ENCODE results near the gene ANKRD13C.
"Not testable (repeated sequence)": the region's sequence is repeated elsewhere in the genome, so short reads cannot be mapped to it uniquely, and the experiment has no call there.

The ANKRD13C gene

DNA sequence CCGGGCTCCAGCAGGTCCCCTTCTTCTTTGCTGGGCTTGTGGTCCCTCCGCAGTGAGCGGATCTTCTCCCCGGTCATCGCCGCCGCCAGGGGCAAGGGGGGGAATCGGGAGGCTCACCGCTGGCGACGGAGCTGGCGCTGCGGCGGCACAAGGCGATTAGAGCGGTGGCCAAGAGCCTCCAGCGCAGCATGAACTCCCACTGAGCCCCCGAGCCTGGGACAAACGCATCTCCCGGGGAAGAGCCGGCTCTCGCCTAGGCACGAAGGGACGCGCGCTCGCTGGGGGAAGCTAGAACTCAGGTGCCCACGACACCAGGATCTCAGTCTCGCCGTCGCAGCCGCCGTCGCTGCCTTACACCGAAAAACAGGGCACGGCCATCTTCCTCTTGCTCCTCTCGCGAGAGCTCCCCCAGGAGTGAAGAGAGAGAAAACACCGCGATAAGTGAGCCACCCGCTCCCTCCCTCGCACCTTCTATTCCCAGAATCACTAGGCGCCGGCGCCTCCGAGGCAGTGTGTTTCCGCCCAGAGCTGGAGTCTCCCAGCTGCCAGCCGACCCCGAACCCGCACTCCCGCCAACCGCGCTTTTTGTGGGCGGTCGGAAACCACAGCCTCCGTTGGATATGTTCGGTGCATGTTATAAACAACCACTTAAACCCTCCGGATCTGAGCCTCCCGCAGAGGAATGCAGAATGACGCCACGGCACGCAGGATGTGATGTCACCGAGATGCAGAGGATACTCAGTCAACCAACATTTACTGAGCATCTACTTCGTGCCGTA lies at the start of gene ANKRD13C:
TSS of gene ANKRD13C (minus strand) at position 391 of the 779 bp plus-strand sequence. CDS start at position 77, 314 bp downstream.
- peak; percentile 75 to 81 for DNase-seq (ENCODE audit: low read depth in 2 of 2)

GRCh38 chr1:70403759-70404158 lies 49.2 kb upstream of the ANKRD13C start:
- no peak for DNase-seq (ENCODE audit: low read depth in 2 of 2)

GRCh38 chr1:70401974-70402373 lies 47.5 kb upstream of the ANKRD13C start:
- no peak for DNase-seq (ENCODE audit: low read depth in 2 of 2)

DNA sequence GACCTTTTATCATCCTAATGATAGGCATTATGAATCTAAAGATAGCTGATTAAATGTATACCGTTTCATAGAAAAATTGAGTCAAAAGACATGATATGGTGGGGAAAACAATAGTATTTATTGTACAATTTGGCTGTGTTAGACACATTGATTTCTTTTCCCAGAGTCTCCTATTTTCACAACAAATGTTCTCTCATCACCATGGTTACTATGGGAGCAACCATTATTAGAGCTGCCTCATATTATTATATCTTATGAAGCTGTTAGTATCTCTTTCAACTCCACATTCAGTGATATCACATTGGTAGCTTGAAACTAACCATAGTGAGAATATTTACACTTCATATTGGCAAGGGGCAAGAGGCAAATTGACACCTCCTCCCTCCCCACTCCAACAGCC lies 45.8 kb upstream of the ANKRD13C start:
- DNase-seq (ENCODE audit: low read depth in 2 of 2): no peak

DNA sequence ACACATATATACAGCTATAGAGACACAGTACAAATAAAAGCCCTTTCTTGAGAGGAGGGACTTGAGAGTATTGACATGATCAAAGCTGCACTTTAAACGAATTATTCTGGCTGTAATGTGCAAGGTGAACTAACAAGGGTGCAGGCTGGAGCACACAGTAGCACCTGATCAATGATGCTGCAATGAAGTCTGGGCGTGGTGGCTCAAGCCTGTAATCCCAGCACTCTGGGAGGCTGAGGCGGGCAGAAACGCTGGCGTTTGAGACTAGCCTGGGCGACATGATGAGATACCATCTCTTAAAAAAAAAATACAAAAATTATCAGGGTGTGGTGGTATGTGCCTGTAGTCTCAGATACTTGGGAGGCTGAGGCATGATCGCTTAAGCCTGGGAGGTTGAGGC lies 42.5 kb upstream of the ANKRD13C start:
- no peak for DNase-seq (ENCODE audit: low read depth in 2 of 2)

DNA sequence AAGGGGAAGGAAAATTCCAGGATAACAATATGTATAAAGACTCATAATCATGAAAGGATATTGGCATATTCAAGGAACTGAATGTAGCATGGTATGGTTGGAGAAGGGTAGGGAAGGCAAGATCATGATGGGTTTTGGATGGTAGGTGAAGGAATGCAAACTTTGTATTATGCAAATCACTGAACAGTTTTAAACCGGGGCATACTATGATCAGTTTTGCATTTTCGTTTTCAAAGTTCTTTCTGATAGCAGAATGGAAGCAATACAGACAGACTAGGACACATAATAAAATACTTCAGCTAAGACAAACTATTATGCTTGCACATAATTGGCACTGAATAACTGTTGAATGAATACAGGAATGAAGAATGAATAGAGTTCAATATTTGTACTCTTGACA lies 42.1 kb upstream of the ANKRD13C start:
- no peak for DNase-seq (ENCODE audit: low read depth in 2 of 2)

- DNase-seq (ENCODE audit: low read depth in 2 of 2): no peak
These were observed 38.1 kb upstream of the ANKRD13C start for GRCh38 chr1:70392626-70393025.

GRCh38 chr1:70387507-70387906 lies 33.0 kb upstream of the ANKRD13C start:
- DNase-seq (ENCODE audit: low read depth in 2 of 2): no peak

GRCh38 chr1:70386121-70386520 lies 31.6 kb upstream of the ANKRD13C start:
- DNase-seq (ENCODE audit: low read depth in 2 of 2): no peak

DNA sequence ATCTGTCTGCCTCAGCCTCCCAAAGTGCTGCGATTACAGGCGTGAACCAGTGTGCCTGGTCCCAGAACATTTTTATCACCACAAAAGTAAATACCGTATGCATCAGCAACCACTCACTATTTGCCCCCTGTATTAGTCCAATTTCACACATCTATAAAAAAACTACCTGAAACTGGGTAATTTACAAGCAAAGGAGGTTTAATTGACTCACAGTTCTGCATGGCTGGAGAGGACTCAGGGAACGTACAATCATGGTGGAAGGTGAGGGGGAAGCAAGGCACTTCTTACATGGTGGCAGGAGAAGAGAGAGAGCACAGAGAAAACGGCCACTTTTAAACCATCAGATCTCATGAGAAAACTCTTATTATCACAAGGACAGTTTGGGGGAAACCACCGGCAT lies 31.0 kb upstream of the ANKRD13C start:
- no peak for DNase-seq (ENCODE audit: low read depth in 2 of 2)

DNA sequence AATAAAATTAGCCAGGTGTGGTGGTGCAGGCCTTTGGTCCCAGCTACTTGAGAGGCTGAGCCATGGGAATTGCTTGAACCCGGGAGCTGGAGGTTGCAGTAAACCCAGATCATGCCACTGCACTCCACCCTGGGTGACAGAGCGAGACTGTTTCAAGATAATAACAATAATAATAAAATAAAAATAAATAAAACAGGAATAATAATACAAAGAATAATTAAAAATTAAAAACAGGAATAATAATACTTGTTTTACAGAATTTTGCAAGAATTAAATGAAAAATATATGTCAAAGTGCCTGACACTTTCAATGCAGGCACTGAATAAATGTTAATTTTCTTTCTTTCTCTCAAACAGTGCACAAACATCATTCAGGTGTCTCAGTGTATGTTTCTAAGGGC lies 30.0 kb upstream of the ANKRD13C start:
- DNase-seq (ENCODE audit: low read depth in 2 of 2): no peak

DNA sequence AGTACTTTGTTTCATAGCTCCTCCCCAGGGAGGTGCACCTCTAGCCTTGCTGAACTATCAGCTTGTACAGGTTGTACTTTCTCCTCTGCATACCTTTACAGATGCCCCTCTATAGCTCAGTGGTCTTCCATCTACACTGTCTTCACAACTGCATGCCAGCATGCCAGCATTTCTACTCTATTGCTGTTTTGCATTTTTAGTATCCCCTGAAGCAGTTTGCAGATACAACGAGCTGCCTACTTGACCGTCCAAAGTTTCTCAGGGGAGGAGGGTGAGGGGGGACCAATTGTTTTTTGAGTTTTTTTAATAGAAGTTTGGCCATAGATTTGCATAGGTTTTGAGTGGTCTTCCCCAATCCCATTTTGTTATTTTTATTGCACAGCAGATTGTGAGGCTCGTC lies 29.0 kb upstream of the ANKRD13C start:
- no peak for DNase-seq (ENCODE audit: low read depth in 2 of 2)

- DNase-seq (ENCODE audit: low read depth in 2 of 2): no peak
These were observed 28.2 kb upstream of the ANKRD13C start for GRCh38 chr1:70382682-70383081.

DNA sequence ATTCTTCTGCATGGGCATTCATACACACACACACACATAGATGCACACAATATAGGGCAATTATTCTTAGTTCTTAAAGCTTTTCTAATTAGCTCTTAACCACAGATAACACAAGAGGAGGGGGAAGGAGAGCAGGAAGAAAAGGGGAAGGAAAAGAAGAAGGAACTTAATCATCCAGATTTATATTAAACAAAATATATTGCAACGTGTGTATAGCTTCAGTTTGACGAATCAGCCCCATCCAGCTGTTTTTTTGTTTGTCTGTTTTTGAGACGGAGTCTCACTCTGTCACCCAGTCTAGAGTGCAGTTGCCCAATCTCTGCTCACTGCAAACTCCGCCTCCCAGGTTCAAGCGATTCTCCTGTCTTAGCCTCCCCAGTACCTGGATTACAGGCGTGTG lies 21.7 kb upstream of the ANKRD13C start:
- no peak for DNase-seq (ENCODE audit: low read depth in 2 of 2)

GRCh38 chr1:70373580-70373979 lies 19.1 kb upstream of the ANKRD13C start:
- not testable (repeated sequence) for DNase-seq (ENCODE audit: low read depth in 2 of 2)

DNA sequence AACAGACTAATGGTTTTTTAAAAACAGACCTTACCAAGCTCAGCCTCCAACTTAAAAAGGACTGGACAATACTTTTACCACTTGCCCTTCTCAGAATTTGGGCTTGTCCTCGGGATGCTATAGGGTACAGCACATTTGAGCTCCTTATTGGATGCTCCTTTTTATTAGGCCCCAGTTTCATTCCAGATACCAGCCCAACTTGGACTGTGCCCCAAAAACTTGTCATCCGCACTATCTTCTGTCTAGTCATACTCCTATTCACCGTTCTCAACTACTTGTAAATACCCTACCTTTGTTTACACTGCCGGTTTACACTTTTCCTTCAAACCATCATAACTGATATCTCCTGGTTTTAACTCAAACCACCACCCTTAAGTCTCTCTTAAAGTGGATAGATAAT lies 17.9 kb upstream of the ANKRD13C start:
- no peak for DNase-seq (ENCODE audit: low read depth in 2 of 2)

GRCh38 chr1:70371586-70371985 lies 17.1 kb upstream of the ANKRD13C start:
- DNase-seq (ENCODE audit: low read depth in 2 of 2): not testable (repeated sequence)

- not testable (repeated sequence) for DNase-seq (ENCODE audit: low read depth in 2 of 2)
These were observed 12.9 kb upstream of the ANKRD13C start for GRCh38 chr1:70367397-70367796.

DNA sequence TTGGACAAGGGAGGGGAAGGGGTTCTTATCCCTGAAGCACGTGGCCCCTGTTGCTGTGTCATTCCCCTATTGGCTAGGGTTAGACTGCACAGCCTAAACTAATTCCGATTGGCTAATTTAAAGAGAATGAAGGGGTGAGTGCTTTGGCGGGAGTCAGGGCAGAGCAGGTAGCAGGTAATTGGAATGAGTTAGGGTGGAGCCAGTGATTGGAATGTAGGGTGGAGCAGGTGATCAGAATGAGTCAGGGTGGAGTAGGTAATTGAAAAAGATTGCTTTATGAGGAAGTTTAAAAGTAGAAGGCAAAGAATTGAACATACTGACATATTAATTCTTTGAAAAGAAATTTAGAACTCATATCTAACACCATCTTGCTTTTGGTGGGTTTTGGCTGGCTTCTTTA lies 12.5 kb upstream of the ANKRD13C start:
- DNase-seq (ENCODE audit: low read depth in 2 of 2): not testable (repeated sequence)

GRCh38 chr1:70366425-70366952 lies 12.0 kb upstream of the ANKRD13C start:
- DNase-seq (ENCODE audit: low read depth in 2 of 2): not testable (repeated sequence)

GRCh38 chr1:70364439-70364838 lies 9.9 kb upstream of the ANKRD13C start:
- DNase-seq (ENCODE audit: low read depth in 2 of 2): no peak

DNA sequence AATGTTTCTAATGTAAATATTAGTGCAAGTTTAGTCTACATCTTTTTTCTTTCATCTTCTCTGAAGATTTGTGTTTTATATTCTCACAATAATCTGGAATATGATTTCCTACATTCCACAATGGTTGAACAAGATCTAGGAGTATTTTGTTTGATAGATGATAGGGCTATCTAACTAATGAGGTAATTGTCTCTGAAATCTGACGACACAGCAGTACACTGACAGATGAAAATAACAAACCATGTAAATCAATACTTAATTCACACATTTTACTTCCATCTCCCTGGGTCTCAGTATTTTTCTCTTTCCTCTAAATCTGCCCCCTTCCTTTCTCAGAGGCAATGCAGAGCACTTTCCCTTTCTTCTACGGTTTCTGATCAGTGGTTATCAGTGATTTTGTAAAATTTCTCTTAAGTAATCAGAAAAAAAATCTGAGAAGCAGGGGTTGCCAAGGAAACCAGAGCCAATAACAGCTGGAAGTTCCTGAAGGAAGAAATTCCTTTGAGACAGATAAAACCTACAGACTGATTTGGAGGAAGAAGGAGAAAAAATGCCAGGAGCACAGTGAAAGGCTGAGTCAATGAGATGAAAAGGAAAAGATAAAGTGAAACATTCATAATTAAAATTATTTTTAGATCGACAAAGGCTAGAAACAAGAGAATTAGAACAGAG lies 7.3 kb upstream of the ANKRD13C start:
- DNase-seq (ENCODE audit: low read depth in 2 of 2): no peak

- DNase-seq (ENCODE audit: low read depth in 2 of 2): no peak
These were observed 5.8 kb upstream of the ANKRD13C start for GRCh38 chr1:70360321-70360720.
